SK-N-SH (cell line): ENCODE data around the gene COL25A1. TPM values are rescaled to one million over a fixed set of nuclear protein-coding genes. Genes with fewer than 3 reads are reported as not detected.

ENCODE experiments used
- CTCF ChIA-PET: fragments of 300-600, 350-600 bp; formaldehyde crosslinking; extraction: SDS; loops from one replicate; lab custom pipeline; 2021; lab: Yijun Ruan, JAX
- POLR2A ChIA-PET: fragments of 350-600 bp; sonication (Branson Sonifier 250); formaldehyde crosslinking; extraction: SDS; loops from one replicate; lab custom pipeline; 2020; ENCODE audit warnings: antibody characterized with exemption, inconsistent platforms; lab: Yijun Ruan, JAX
- DNase-seq: peaks from one replicate; pipeline ENCODE4 v3.0.0; 2012
- H2AFZ ChIP-seq: fragments of 200-600 bp; sonication (generic); 2 replicates; pipeline ENCODE4 v1.8.1; 2016; ENCODE audit warnings: antibody characterized with exemption, mild to moderate bottlenecking, low read depth
- H3F3A ChIP-seq: fragments of 200-600 bp; sonication (generic); replicated peaks from 2 replicates; pipeline ENCODE3; 2016; ENCODE audit warnings: antibody characterized with exemption, mild to moderate bottlenecking; ENCODE audit not compliant: insufficient read depth
- H3K27ac ChIP-seq, 2 experiments: fragments of 200-500 bp in 1 of 2; fragments of 200-600 bp in 1 of 2; sonication (Bioruptor generic) in 1 of 2; sonication (generic), shearing (Covaris generic) in 1 of 2; 2 replicates each; pipeline versions ENCODE4 v1.5.1 to v1.6.1; 2014 to 2016; ENCODE audit warnings: low read depth in 2 of 2, inconsistent platforms in 1 of 2, low read length in 1 of 2, mild to moderate bottlenecking in 1 of 2, mixed read lengths in 1 of 2
- H3K27me3 ChIP-seq: fragments of 200-600 bp; sonication (generic), shearing (Covaris generic); 2 replicates; pipeline ENCODE4 v1.6.1; 2016; ENCODE audit warnings: mixed run types; ENCODE audit not compliant: insufficient read depth
- H3K36me3 ChIP-seq, 2 experiments: fragments of 200-500 bp in 1 of 2; fragments of 200-600 bp in 1 of 2; sonication (Bioruptor generic) in 1 of 2; sonication (generic) in 1 of 2; replicated peaks in 1 of 2; 2 replicates each; pipeline versions ENCODE3 to v1.5.1; 2014 to 2016; ENCODE audit warnings: low read length in 1 of 2, mild to moderate bottlenecking in 1 of 2; ENCODE audit not compliant: insufficient read depth in 2 of 2, control insufficient read depth in 1 of 2
- H3K4me1 ChIP-seq, 2 experiments: fragments of 200-500 bp in 1 of 2; fragments of 200-600 bp in 1 of 2; sonication (Bioruptor generic) in 1 of 2; sonication (generic), shearing (Covaris generic) in 1 of 2; 2 replicates each; pipeline versions ENCODE4 v1.5.1 to v1.6.1; 2014 to 2016; ENCODE audit warnings: low read depth in 1 of 2, low read length in 1 of 2, mixed run types in 1 of 2; ENCODE audit not compliant: insufficient read depth in 2 of 2, control insufficient read depth in 1 of 2
- H3K4me2 ChIP-seq: fragments of 200-600 bp; sonication (generic), shearing (Covaris generic); 2 replicates; pipeline ENCODE4 v1.6.1; 2017; ENCODE audit warnings: mixed run types
- H3K4me3 ChIP-seq, 2 experiments: fragments of 200-500 bp in 1 of 2; fragments of 200-600 bp in 1 of 2; sonication (Bioruptor generic) in 1 of 2; sonication (generic), shearing (Covaris generic) in 1 of 2; 2 replicates each; pipeline versions ENCODE4 v1.5.1 to v1.8.1; 2014 to 2016; ENCODE audit warnings: low read depth in 2 of 2, inconsistent platforms in 1 of 2, low read length in 1 of 2, mild to moderate bottlenecking in 1 of 2, mixed read lengths in 1 of 2, moderate library complexity in 1 of 2
- H3K79me2 ChIP-seq: fragments of 200-600 bp; sonication (generic); 2 replicates; pipeline ENCODE4 v1.8.1; 2017; ENCODE audit warnings: mild to moderate bottlenecking; ENCODE audit not compliant: insufficient read depth
- H3K9ac ChIP-seq: fragments of 200-600 bp; sonication (generic); 2 replicates; pipeline ENCODE4 v1.6.1; 2017; ENCODE audit warnings: mixed run types
- H3K9me2 ChIP-seq: fragments of 200-600 bp; sonication (generic); 2 replicates; pipeline ENCODE4 v1.6.1; 2017; ENCODE audit warnings: mixed run types
- H3K9me3 ChIP-seq: fragments of 200-600 bp; sonication (generic); 2 replicates; pipeline ENCODE4 v1.6.1; 2017; ENCODE audit warnings: mixed run types, mild to moderate bottlenecking, moderate library complexity
- H4K20me1 ChIP-seq: fragments of 200-600 bp; sonication (generic); 2 replicates; pipeline ENCODE4 v1.6.1; 2017; ENCODE audit warnings: mild to moderate bottlenecking, mixed run types; ENCODE audit not compliant: insufficient read depth
- EP300 ChIP-seq, 2 experiments: IDR thresholded peaks; 2 replicates each; pipeline versions ENCODE4 v1.4.0 to v1.6.1; 2012; ENCODE audit warnings: borderline replicate concordance in 1 of 2, low read depth in 1 of 2, low read length in 1 of 2
- FOXJ3 ChIP-seq: sonication (generic); formaldehyde crosslinking; IDR thresholded peaks from 2 replicates; pipeline ENCODE4 v1.5.1; 2020; ENCODE audit warnings: mild to moderate bottlenecking, missing genetic modification reagents
- GATA2 ChIP-seq: sonication (generic); formaldehyde crosslinking; IDR thresholded peaks from 2 replicates; pipeline ENCODE4 v1.5.0; 2020; ENCODE audit warnings: mild to moderate bottlenecking, missing genetic modification reagents
- MEF2A ChIP-seq: IDR thresholded peaks from 2 replicates; pipeline ENCODE4 v1.4.0; 2012; ENCODE audit warnings: low read depth, borderline replicate concordance
- RCOR1 ChIP-seq: fragments of 150-350 bp; IDR thresholded peaks from 2 replicates; pipeline ENCODE4 v1.6.1; 2017; ENCODE audit warnings: antibody characterized with exemption, low read length
- RXRA ChIP-seq: IDR thresholded peaks from 2 replicates; pipeline ENCODE4 v1.4.0; 2012; ENCODE audit warnings: low read depth, mild to moderate bottlenecking, borderline replicate concordance
- SIN3A ChIP-seq: IDR thresholded peaks from 2 replicates; pipeline ENCODE4 v1.6.1; 2012; ENCODE audit warnings: low read depth, mild to moderate bottlenecking, low read length, moderate library complexity, borderline replicate concordance
- SMC3 ChIP-seq: IDR thresholded peaks from 2 replicates; pipeline ENCODE4 v1.6.1; 2012; ENCODE audit warnings: low read depth, low read length, improper control_type of control experiment
- YY1 ChIP-seq: IDR thresholded peaks from 2 replicates; pipeline ENCODE4 v1.4.0; 2012; ENCODE audit warnings: low read depth, mild to moderate bottlenecking
- WGBS: methylation state at CpG from one replicate; pipeline ENCODE4 v1.1.6; 2017; ENCODE audit warnings: low lambda C conversion rate; 5-methylcytosine and 5-hydroxymethylcytosine counted together
- polyA plus RNA-seq, 3 experiments: library from polyadenylated mRNA; depleted of rRNA; stranded (reverse); fragments of >200 nt; gene quantifications; 2 replicates each; pipeline ENCODE4 v1.2.3, GENCODE V29; 2012
- TF ChIP-seq, protein P1 (sequence below): IDR thresholded peaks from 2 replicates; pipeline ENCODE4 v1.4.0; 2012; ENCODE audit warnings: low read depth, borderline replicate concordance
- TF ChIP-seq, protein P2 (sequence below): fragments of 150-350 bp; IDR thresholded peaks from 2 replicates; pipeline ENCODE4 v1.6.1; 2017; ENCODE audit warnings: antibody characterized with exemption, low read length, low read depth, borderline replicate concordance

Gene COL25A1
- polyA plus RNA-seq, 1 of the 3 experiments (the other 2 are of a cell fraction): not detected

DNA sequence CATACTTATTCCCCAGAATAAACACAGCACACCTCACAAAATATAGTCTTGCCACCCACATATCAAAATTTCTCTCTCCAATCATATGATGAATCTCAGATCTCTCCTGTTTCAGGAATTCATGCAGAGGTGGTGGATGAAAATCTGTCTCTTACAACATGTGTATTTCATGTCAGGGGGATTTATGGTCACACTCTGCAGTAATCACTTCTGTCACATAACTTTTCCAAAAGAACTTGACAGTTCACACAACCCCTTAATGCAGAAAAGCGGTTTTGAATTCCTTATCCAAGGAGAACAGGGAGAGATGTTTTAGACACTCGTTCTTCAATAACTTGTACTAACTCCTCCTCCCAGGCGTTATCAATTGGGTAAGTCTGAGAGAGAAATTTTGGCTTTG is 359.1 kb downstream of the COL25A1 start:
- H3K27me3 ChIP-seq: no peaks in the 10 kb centered on the region; the same call in 1 of the 2 replicates
- no peak overlapping the region for H3K4me2 ChIP-seq
- no peaks in the 10 kb centered on the region for H3K79me2 ChIP-seq
- ChIA-PET CTCF (no interaction called here), POLR2A (no interaction called here)
- no peak overlapping the region for H3K4me3 ChIP-seq
- H3K4me1 ChIP-seq: no peaks in the 10 kb centered on the region
- DNase-seq: no peak
- no peaks in the 10 kb centered on the region for H3K36me3 ChIP-seq
- no peaks in the 10 kb centered on the region for H3F3A ChIP-seq
- H3K9me2 ChIP-seq: no peaks in the 10 kb centered on the region
- WGBS: 13% methylated on average over 3 of the region's 3 CpGs
- TF ChIP-seq, protein P1, sequence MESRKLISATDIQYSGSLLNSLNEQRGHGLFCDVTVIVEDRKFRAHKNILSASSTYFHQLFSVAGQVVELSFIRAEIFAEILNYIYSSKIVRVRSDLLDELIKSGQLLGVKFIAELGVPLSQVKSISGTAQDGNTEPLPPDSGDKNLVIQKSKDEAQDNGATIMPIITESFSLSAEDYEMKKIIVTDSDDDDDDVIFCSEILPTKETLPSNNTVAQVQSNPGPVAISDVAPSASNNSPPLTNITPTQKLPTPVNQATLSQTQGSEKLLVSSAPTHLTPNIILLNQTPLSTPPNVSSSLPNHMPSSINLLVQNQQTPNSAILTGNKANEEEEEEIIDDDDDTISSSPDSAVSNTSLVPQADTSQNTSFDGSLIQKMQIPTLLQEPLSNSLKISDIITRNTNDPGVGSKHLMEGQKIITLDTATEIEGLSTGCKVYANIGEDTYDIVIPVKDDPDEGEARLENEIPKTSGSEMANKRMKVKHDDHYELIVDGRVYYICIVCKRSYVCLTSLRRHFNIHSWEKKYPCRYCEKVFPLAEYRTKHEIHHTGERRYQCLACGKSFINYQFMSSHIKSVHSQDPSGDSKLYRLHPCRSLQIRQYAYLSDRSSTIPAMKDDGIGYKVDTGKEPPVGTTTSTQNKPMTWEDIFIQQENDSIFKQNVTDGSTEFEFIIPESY: no peak
- TF ChIP-seq SMC3 (no peak), EP300 (IDR thresholded peaks at IDR 0.05; ENCODE audit: borderline replicate concordance in 1 of 2, low read depth in 1 of 2, low read length in 1 of 2) (no peak), MEF2A (no peak)
- no peaks in the 10 kb centered on the region for H3K9me3 ChIP-seq
- no peak overlapping the region for H2AFZ ChIP-seq
- H3K9ac ChIP-seq: no peak overlapping the region
- no peaks in the 10 kb centered on the region for H4K20me1 ChIP-seq
- H3K27ac ChIP-seq: no peak overlapping the region

DNA sequence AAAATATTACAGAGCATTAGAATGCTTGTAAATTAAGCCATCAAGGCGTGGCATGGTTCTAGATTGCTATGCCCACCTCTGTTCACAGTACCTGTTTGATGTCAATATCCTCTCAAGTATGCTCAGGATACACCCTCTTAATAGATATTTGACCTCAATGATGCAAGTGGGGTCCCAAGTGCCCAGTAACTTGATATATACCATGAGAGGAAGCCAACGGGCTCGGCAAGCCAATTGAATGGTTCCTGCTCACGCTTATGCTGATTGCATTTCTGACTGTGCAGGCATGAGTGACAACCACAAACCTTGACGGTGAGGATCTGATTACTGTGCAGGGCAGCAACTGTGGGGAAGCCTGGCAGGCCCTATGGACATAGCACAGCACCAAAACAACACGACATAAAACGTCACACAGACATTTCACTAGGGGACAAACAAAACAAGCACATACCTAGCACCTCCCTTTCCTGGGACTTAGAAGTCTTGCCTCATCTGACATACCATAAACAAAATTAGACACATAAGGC is 360.5 kb downstream of the COL25A1 start:
- DNase-seq: no peak
- Histone ChIP-seq H3K79me2 (no peaks in the 10 kb centered on the region), H3K27ac (no peak overlapping the region)
- TF ChIP-seq, protein P1: no peak
- no peak for TF ChIP-seq RCOR1
- TF ChIP-seq SIN3A: no peak
- no peak for TF ChIP-seq RXRA
- no peak for TF ChIP-seq GATA2 (CRISPR knock-in tag)
- TF ChIP-seq EP300 (IDR thresholded peaks at IDR 0.05; ENCODE audit: borderline replicate concordance in 1 of 2, low read depth in 1 of 2, low read length in 1 of 2): no peak
- TF ChIP-seq, protein P2, sequence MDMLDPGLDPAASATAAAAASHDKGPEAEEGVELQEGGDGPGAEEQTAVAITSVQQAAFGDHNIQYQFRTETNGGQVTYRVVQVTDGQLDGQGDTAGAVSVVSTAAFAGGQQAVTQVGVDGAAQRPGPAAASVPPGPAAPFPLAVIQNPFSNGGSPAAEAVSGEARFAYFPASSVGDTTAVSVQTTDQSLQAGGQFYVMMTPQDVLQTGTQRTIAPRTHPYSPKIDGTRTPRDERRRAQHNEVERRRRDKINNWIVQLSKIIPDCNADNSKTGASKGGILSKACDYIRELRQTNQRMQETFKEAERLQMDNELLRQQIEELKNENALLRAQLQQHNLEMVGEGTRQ: no peak
- TF ChIP-seq FOXJ3: no peak
- no peak for TF ChIP-seq YY1
- TF ChIP-seq, all 33 proteins: peak for 0
- Histone ChIP-seq H3F3A (no peaks in the 10 kb centered on the region), H3K27me3 (no peaks in the 10 kb centered on the region; the same call in 1 of the 2 replicates), H3K9me2 (no peaks in the 10 kb centered on the region), H3K4me2 (no peak overlapping the region), H3K4me3 (no peak overlapping the region), H3K9me3 (no peaks in the 10 kb centered on the region), H2AFZ (no peak overlapping the region), H3K9ac (no peak overlapping the region), H3K4me1 (no peaks in the 10 kb centered on the region), H4K20me1 (no peaks in the 10 kb centered on the region), H3K36me3 (no peaks in the 10 kb centered on the region)
- ChIA-PET CTCF (no interaction called here), POLR2A (no interaction called here)
- WGBS: 4% methylated on average over 7 of the region's 7 CpGs
